ENCODE measurements around the gene GLCE.
"Not testable (repeated sequence)": the region's sequence is repeated elsewhere in the genome, so short reads cannot be mapped to it uniquely, and the experiment has no call there.

Gene GLCE

DNA sequence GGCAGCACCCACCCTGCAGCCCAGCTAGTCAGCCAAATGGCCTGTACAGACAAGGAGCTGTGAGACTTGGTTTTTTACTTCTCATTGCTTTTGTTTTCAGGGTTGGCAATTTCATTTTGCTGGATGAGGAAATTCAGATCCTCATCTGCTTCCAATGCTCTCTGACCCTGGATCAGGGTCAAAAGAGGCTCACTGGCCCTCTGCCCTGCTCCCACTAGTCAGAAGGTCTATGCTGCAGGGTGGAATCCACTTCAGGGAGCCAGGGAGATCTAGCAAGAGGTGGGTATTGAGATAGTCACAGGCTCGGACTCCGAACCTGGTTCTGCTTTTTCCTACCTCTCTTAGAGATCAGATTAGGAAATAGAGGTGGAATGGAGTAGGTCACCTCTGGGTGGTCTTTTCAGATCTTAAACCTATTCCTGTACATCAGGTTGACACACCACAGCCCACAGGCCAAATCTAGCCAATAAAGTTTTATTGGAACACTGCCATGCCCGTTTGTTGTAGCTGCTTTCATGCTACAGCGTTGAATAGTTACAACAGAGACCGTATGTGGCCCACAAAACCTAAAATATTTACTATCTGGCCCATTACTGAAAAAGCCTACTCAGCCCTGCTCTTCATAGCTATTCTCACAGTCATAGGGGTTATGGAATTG, 26.4 kb upstream of the GLCE start:
- DNase-seq: no peak
- in situ Hi-C loops (cut with MboI; ENCODE audit: low pct_unique_long_range_greater_than_20kb, low sequenced_read_pairs): no loop called here

GRCh38 chr15:69134791-69135190, 25.6 kb upstream of the GLCE start:
- no peak for DNase-seq
- in situ Hi-C loops (cut with MboI; ENCODE audit: low pct_unique_long_range_greater_than_20kb, low sequenced_read_pairs): no loop called here

DNA sequence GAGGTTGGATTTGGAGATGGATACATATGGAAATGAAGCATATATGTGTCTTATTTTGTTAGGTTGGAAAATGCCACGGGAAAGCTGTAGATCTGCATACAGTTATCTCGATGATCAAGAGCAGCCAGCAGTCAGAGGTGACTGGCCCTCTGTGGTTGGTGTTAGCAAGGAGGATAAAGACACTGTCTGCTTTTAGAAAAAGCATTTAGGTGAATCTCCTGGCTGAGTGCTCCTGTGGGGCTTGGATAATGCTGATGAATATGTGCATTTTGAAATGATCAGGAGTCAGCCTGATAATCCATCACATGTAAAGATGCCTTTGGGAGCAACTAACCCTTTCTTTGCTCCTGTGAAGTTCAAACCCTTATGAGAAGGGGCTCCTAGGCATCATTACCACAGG, 24.9 kb upstream of the GLCE start:
- in situ Hi-C loops (cut with MboI; ENCODE audit: low pct_unique_long_range_greater_than_20kb, low sequenced_read_pairs): no loop called here

GRCh38 chr15:69138963-69139362, 21.5 kb upstream of the GLCE start:
- in situ Hi-C loops (cut with MboI; ENCODE audit: low pct_unique_long_range_greater_than_20kb, low sequenced_read_pairs): no loop called here
- no peak for DNase-seq

More for the DNA sequence above, 24.9 kb upstream of the GLCE start:
- DNase-seq: no peak

GRCh38 chr15:69140306-69140705, 20.1 kb upstream of the GLCE start:
- DNase-seq: no peak
- in situ Hi-C loops (cut with MboI; ENCODE audit: low pct_unique_long_range_greater_than_20kb, low sequenced_read_pairs): no loop called here

GRCh38 chr15:69141286-69141701, 19.1 kb upstream of the GLCE start:
- DNase-seq: no peak
- in situ Hi-C loops (cut with MboI; ENCODE audit: low pct_unique_long_range_greater_than_20kb, low sequenced_read_pairs): no loop called here

DNA sequence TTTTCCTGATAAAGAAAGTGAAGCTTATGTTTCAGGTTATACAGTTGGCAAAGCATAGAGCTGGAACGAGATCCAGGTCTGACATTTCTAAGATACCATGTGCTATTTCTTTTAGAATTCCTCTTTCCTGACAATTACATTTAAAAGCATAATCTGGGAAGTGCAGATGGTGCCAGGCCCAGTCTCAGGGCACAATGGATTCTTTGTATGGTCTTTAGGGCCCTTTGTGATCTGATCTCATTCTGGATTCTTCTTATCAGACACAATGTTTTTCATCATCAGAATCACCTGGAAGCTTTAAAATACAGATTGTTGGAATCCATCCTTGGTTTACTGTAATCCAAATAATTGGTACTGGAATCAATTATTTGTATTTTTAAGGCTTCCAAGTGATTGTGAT, 18.6 kb upstream of the GLCE start:
- no peak for DNase-seq
- in situ Hi-C loops (cut with MboI; ENCODE audit: low pct_unique_long_range_greater_than_20kb, low sequenced_read_pairs): no loop called here

DNA sequence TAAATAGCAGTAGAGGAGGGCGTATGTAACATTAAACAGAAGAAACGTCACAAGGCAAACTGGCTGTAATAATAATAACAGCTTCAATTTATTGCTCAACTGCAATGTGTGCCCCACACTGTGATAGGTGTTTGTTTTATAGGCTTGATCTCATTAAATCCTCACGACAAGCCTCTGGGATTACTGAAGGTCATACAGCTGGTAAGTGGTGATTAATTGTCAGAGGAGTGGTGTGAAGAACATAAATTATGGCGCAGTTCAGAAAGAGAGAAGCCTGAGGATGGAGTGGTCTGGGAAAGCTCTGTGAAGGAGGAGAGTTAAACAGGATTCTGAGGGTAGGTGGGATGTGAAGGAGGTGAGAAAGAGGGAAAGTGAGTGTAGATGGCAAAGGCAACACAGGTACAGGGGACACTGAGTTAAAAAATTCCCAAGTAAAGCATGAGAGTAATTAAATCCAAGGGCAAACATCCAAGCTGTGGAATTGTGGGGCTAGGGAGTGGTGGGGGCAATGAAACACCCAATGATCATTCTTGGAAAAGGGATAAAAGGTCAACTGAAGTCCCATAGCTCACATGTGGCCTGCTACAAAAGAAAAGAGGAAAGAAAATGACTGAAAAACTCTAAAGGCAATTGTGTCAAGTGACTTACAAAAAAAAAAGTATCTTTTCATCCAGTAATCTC, 16.5 kb upstream of the GLCE start:
- DNase-seq: no peak
- in situ Hi-C loops (cut with MboI; ENCODE audit: low pct_unique_long_range_greater_than_20kb, low sequenced_read_pairs): no loop called here

GRCh38 chr15:69144530-69144929, 15.9 kb upstream of the GLCE start:
- DNase-seq: no peak
- in situ Hi-C loops (cut with MboI; ENCODE audit: low pct_unique_long_range_greater_than_20kb, low sequenced_read_pairs): no loop called here

DNA sequence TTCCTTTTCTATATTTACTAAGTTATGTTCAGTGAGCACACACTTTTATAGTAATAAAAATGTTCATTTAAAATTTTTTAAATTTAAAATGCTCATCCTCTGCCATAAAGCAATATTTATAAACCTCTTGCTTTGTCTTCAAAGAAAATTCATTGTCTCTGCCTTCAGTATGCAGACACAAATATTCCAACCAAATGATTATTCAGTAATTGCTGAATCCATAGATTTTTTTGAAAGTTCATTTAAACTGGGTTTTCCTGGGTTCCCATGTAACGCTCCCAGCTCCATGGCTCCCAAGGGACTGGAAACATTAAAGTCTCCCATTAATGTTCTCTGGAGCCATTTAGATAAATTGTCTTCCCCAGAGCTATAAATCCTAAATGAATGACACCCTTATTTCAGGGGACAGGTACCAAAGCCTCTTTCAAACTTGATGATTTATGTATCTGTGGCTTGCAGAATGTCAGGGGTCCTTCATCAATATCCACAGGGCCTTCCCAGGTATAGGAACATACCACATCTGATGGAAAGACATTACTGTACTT, 15.2 kb upstream of the GLCE start:
- in situ Hi-C loops (cut with MboI; ENCODE audit: low pct_unique_long_range_greater_than_20kb, low sequenced_read_pairs): no loop called here

GRCh38 chr15:69145694-69146492, 14.5 kb upstream of the GLCE start:
- DNase-seq: no peak
- in situ Hi-C loops (cut with MboI; ENCODE audit: low pct_unique_long_range_greater_than_20kb, low sequenced_read_pairs): no loop called here

More for the DNA sequence above, 15.2 kb upstream of the GLCE start:
- no peak for DNase-seq

DNA sequence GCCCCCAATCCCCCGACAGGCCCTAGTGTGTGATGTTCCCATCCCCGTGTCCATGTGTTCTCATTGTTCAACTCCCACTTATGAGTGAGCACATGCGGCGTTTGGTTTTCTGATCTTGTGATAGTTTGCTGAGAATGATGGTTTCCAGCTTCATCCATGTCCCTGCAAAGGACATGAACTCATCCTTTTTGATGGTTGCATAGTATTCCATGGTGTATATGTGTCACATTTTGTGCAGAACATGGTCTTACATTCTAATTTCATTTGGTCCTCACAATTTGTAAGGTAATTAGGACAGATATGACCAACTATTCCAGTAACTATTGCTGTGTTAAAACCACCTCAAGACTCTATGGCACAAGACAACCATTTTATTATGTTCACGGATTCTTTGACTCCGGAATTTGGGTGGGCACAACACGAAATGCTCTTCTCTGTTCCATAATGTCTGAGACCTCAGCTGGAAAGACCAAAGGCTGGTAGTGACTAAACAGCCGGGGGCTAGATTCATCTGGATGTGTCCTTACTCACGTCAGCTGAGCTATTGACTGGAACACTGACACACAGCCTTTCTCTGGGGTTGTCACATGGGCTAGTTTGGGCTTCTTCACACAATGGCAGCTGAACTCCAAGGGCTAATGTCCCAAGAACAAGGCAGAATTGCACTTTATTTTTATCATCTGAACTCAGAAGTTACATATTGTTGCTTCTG, 13.6 kb upstream of the GLCE start:
- DNase-seq: no peak
- in situ Hi-C loops (cut with MboI; ENCODE audit: low pct_unique_long_range_greater_than_20kb, low sequenced_read_pairs): no loop called here

DNA sequence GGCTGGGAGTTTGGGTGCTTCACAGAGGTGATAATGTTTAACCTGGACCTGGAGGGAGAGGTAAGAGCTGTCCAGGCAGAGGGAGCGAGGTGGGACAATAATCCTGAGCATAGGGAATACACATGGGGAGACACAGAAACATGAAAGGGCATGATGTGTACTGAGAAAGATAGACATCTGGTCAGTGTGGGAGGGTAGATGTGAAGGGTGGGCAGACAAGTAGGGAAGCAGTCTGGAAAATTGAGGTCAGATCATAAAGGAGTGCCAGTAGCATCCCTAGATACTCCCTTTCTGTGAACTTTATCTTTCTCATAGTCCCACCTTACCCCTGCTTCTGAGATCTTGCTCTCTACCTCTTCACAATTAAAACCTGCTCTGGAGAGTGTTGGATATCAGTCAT, 12.0 kb upstream of the GLCE start:
- in situ Hi-C loops (cut with MboI; ENCODE audit: low pct_unique_long_range_greater_than_20kb, low sequenced_read_pairs): no loop called here

GRCh38 chr15:69149163-69149562, 11.3 kb upstream of the GLCE start:
- in situ Hi-C loops (cut with MboI; ENCODE audit: low pct_unique_long_range_greater_than_20kb, low sequenced_read_pairs): no loop called here
- DNase-seq: no peak

More for the DNA sequence above, 12.0 kb upstream of the GLCE start:
- no peak for DNase-seq

- DNase-seq: no peak
- in situ Hi-C loops (cut with MboI; ENCODE audit: low pct_unique_long_range_greater_than_20kb, low sequenced_read_pairs): no loop called here
Observed at GRCh38 chr15:69149803-69150202, 10.6 kb upstream of the GLCE start.

DNA sequence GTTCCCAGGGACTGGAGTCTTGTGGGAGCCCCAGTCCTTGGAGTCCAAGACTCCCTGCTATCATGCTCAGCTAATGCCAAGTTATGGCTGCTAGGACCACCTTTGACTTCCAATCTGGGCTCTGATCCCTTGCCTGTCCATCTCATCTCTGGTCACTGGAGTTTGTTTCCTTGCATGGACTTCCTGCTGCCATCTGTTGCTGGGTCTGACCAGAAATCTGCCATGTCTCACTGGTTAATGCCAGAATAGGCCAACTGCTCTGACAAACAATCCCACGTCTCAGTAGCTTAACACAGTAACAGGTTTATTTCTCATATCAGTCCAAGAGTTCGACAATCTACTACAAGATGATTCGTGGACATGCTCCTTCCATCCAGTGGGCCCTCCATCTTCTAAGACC, 10.1 kb upstream of the GLCE start:
- in situ Hi-C loops (cut with MboI; ENCODE audit: low pct_unique_long_range_greater_than_20kb, low sequenced_read_pairs): no loop called here

GRCh38 chr15:69150841-69151240, 9.6 kb upstream of the GLCE start:
- no peak for DNase-seq
- in situ Hi-C loops (cut with MboI; ENCODE audit: low pct_unique_long_range_greater_than_20kb, low sequenced_read_pairs): no loop called here

More for the DNA sequence above, 10.1 kb upstream of the GLCE start:
- no peak for DNase-seq

DNA sequence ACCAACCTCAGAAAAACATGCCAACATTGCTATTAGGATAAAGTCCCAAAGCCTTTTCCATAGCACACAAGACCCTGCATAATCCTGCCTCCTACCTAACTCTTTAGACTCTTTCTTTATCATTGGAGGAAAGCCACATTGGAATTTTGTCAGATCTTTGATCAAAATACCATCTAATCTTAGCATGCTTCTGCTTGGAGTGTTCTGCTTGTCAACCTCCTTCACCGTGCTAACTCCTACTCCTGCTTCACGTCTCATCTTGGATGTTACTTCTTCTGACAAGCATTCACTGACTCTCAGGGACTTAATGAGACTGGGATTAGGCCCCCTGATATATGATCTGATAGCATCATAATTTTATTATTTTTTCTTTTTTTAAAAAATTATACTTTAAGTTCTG, 7.4 kb upstream of the GLCE start:
- DNase-seq: no peak
- in situ Hi-C loops (cut with MboI; ENCODE audit: low pct_unique_long_range_greater_than_20kb, low sequenced_read_pairs): no loop called here

DNA sequence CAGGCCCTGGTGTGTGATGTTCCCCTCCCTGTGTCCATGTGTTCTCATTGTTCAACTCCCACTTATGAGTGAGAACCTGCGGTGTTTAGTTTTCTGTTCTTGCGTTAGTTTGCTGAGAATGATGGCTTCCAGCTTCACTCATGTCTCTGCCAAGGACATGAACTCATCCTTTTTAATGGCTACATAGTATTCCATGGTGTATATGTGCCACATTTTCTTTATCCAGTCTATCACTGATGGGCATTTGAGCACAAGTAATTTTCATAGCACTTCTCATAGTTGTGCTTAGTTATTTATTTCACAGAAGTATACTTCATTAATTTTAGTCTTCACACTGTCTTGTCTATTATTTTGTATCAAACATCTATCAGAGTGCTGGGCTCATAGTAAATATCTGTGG, 6.8 kb upstream of the GLCE start:
- DNase-seq; in situ Hi-C loops (cut with MboI; ENCODE audit: low pct_unique_long_range_greater_than_20kb, low sequenced_read_pairs): not testable (repeated sequence)

All from KBM-7 (cell line).